Activated CD4-positive, alpha-beta T cell treated with anti-CD3 and anti-CD28 coated beads, Interleukin-2, Interleukin-4, amounts not matched to agents 100 ng/mL and 50 ng/mL, durations not matched to agents 16 hours and 8 hours (primary cell): ENCODE data around the gene PAX5.

Experiments used
- DNase-seq: peaks from one replicate; pipeline ENCODE4 v3.0.0-alpha.2; 2020; ENCODE audit warnings: low spot score

Gene PAX5

DNA sequence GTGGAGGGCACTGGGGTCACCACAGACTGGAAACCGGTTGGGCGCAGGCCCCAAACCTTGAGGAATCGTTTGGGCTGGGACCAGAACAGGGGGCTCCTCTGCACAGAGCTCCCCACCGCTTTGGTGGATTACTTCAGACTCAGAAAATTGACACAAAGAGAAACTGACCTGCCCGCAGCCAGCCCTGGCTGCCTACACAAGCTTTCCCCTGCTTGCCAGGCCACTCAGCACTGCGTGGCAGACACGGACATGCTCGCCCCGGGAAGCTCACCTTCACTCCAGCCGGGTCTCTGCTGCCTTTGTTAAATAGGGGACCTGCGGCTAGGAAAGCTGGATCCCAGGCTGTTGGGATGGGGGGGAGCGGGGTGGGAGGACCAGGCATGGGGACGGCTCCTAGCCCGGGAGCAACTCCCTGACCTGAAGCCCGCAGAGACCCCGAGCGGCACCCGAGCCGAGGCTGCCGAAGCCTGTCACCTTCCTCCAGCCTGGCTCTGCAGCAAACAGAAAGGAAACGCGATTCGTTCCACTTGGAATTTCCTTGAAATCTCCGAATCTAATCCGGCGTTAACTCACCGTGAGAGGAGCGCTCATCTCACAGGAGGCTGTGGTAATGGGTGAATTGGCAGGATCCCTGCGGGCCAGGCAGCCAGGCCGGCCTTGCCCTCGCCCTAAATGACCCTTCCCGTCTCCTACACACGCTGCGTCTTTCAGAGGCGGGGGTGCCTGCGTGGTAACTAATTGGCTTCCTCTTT lies 8.8 kb downstream of the PAX5 start:
- DNase-seq: no peak

DNA sequence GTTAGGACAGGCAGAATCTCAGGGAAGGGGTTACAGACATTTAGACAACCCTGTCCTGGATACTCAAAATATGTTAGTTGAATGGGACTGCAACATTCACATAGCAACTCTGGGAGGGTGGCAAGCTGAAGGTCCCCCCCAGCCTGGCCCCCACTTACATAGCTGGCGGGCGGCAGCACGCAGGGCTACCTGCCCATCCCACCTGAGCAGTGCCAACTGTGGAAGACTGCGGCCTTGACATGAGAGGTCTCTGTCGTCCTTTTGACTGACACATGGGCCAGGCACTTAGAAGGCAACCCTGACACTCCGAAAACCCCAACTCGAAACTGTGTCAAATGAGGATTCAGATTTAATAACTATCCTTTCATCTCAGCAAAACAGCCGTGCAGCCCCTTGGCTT lies 16.5 kb downstream of the PAX5 start:
- DNase-seq: no peak

DNA sequence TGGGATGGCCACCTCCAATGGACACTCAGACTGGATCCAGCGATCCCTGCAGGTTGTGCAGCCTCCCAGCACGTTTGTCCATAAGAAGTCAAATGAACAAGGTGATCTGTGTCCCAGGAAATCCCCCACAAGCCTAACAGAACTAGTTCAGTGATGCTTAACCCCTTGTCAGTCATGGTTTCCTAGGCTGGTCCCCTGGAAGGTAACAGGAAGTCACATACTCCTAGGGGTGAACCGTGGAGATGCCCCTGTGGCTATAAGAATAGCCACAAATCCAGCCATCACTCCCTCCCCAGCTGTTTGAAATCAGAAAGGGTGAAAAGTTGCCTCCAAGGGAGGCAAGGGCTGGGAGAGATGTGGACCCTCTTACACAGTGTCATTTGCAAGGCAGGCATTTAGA lies 22.5 kb downstream of the PAX5 start:
- no peak for DNase-seq

DNA sequence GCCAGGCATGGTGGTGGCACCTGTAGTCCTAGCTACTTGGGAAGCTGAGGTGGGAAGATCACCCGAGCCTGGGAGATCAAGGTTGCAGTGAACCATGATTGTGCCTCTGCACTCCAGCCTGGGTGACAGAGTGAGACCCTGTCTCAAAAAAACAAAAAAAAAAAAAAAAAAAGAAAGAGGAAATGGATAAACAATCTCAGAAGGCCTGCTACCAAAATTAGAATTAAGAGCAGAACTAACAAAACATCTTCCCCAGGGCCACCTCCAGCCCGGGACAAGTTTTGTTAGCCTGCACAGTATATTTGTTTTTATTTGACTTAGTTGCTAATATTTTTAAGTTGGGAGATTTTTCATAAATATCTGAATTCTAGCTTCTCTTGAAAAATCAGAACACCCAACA lies 23.1 kb downstream of the PAX5 start:
- DNase-seq: no peak

DNA sequence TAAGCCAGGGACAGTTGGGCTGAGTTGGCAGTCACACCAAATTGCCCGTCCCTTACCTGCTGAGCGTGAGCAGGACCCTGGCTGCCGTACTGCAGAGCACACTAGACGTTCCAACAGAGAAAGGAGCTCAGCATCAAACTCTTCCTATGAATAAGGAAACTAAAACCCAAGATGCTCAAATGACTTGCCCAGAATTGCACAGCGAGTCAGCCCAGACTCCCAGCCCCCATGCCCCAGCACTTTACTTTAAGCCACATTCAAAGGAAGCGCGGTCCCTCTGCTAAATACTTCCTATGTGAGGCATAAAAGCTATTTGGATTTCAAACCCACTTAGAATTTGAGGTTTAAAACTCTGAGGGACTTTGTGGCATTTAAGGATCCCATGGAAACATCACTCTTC lies 23.9 kb downstream of the PAX5 start:
- no peak for DNase-seq

DNA sequence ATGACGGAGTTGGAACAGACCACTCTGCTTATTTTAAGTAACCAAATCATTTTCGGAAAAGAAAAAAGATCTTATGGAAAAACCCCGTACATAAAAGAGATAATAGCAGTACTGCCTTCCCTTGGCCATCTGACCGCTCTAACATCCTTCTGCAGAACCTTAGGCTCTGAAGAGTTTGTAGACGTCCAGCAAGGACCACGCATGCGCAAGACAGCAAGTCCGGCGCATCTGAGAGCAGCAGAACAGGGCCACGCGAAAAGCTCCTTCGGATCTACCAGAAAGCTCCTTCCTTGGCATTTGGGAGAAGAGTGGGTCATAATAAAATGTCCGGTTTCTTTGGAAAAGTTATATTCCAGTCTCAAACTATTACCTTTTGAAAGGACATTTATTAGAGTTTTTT lies 26.8 kb downstream of the PAX5 start:
- DNase-seq: no peak

DNA sequence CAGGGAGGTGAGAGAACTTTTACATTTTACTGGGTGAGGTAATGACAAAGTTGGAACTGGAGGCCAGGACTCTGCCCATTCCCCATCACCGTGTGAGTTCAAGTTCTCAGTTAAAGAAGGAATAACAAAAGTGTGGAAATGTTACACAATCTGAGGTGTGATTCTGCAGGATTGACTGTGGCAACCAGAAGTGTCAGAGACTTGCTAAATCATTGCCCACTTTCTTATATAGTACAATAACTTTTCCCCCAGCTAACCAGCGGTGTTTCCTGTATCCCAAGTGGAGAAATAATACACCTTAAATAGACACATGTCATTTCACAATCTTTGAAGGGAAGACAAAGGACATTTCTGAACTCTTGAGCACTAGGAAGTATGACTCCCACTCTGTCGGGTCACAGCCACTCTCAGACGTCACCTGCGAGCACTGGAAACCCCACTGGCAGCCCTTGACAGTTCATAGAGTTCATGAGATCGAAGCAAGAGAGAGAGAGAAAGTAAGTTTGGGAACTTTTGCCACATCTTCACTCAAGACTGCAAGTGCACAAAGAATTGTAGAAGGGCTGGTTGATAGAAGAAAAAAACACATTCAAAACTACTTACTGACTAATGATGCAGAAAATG lies 28.4 kb downstream of the PAX5 start:
- no peak for DNase-seq

DNA sequence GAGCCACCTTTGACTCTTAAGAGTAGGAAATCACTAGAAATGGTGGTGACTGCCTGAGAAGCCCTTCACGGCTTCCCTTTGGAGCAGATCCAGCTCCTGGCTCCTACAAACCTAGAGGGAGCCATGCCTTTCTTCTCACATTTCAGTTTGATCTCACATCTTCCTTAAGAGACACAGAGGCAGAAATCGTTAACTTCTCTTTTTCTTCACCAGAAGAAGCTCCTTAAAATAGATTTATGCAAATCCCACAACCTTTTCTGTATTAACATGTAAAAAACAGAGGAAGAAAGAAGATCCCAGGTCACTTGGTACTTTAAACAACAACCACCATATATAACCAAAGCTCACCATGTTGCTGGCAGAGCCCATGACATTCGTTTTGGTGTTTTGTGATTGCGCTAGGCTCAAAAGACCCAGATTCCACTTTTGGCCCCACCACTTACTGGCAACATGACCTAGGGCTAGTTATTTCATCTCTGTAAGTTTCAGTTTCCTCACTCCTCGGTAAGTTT lies 29.6 kb downstream of the PAX5 start:
- no peak for DNase-seq

DNA sequence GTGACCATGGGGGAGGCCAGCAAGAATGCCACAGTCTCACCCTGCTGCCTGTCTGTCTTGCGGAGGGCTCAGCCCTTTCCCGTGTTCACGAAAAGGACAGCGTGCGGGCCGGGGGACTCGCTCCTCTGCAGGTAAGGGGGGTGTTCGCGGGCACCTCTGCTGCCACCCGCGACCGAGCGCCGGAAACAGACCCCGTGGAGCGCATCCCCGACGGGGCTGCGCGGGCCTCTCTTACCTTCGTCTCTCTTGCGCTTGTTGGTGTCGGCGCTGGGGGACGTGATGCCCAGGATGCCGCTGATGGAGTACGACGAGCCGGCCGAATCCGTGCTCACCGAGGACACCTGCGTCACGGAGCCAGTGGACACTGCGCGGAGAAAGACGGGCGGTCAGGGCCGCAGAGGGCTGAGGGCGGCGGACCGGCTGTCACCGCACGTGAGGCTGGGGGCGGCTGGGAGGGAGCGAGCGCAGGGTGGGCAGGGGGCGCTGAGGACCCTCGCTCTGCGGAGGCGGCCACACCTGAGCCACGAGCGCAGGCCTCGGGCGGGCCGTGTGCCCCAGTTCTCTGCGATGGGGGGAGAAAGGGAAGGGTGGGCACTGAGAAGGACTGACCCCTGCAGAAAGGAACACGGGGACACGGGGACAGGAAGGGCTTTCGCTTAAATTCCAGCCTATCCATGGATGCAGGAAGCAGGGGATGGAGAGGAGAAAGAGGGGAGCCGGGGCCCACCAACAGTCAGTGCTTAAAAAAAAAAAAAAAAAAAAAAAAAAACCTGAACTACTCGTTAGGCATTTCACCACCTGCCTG lies 31.5 kb downstream of the PAX5 start:
- no peak for DNase-seq

DNA sequence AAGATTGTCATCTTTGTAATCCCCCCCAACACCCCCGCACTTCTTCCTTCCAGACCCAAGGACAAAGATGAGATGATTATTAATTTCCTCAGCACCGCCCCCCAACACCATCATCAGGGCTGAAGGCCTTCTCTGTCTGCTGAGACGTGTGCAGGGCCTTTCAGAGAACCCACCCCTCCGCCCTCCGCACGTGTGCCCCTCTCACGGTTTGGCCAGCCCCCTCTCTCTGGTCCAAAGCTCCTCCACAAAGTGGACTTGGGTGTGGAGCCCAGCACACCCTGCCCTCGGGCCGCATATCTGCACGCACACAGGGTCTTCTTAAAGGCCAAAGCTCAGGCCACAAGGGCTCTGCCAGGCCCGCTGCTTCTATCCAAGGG lies 32.0 kb downstream of the PAX5 start:
- DNase-seq: no peak

DNA sequence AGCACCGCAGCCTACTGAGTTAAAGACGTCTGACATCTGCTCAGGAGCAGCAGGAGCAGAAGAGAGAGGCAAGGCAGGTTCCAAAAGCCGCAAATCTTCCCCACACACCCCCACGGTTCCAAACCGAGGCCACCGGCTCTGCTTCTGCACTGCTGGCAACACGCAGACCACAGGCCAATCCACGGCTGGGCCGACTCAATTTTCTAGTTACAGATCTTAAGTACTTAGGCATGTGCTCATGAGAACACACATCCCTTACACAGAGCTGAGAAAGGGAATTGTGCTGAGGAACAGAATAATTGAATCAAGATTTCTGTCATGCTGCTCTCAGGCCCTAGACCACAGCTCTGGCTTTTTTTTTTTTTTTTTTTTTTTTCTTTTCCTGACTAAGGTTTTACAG lies 32.6 kb downstream of the PAX5 start:
- no peak for DNase-seq

DNA sequence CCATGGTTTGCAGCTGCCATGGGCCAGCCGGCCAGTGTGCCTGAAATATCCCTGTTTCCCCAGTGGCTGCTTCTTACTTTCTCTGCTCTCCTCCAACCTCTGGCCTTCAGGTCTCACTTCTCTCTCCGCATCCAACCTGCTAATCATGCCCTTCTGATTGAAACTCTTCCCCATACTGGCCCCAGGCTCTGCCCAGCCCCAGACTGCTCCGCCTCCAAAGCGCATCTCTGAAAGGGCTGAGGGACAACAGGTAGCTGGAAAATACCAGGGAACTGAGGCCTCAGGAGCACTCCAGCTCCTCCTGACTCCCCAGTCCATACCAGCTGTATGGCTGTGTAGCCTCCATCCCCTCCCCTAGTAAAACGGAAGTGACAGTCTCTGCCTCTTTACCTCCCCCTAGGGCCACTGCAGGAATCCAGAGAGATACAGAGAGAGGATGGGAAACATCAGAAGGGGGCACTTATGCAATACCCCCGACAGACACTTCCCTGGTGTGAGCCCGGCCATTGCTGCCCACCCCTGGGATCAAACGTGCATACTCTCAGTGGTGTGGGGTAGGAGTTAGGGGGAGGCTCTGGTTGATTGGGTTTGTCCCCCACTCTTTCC lies 34.2 kb downstream of the PAX5 start:
- DNase-seq: no peak

DNA sequence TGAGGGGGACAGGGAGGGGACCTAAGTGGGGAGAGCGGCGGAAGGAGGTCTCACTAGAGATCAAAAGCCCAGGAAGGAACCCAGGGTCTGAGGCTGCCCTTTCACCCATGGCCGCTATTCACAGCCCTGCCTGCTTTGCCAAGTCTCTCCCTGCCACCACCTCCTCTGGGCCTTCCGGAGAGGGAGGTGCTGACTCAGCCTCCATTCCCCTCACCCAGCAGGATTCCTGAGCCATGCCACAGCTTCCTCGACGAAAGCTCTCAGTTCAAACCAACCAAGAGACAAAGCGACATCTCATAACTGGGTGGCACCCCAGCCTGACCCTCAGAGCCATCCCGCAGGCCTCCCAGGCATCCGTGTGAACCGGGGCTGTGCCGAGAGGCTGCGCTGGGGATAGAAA lies 36.7 kb downstream of the PAX5 start:
- DNase-seq: no peak

DNA sequence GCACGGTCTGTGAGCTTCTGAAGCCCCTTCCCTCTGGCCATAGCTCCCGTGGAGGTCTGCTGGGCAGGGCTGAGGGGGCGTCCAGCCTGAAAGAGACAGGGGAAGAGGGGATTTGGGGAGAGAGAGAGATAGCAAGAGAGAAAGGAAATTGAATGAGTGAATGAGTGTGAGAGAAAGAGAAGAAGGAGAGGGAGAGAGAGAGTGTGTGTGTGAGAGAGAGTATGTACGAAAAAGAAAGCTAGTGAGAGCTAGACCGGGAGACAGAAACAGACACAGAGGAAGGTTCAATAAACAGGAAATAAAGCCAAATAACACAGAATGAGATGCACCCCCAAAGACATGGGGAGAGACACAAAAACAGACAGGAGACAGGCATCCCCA lies 37.4 kb downstream of the PAX5 start:
- DNase-seq: no peak

DNA sequence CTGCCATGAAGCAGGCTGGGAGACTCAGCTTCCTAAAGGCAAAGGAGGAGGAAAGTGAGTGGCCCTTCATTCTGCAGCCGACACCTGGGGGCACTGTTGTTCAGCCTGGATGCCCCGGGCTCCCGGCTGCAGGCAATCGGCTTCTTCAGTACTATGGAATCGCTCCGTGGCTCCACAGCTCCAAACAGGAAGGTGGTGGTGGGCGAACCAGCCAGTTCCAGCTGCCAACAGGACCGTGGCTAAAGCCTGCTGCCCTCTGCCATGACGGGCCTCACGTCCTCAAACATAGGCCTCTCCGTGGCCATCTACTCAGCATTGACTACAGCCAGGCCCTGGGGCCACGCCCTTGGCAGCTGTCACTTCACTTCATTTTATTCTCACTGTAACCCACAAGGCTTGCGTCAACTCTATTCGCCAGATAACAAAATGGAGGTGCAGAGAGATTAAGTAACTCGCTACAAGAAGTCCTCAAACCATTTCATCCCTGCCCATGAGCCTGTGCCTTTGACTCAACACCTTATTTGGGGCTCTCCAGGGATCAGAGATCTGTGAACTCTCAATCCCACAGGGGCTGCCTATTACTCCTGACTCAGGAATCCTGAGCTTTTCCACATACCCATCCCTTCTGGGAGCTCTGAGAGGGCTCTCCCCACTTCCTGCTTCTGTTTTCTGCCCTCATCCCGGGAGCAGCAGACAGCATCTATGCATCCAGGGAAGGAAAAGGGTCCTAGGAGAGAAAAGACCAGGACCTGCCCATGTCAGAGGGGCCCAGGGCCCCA lies 38.0 kb downstream of the PAX5 start:
- peak; percentile 49 for DNase-seq

DNA sequence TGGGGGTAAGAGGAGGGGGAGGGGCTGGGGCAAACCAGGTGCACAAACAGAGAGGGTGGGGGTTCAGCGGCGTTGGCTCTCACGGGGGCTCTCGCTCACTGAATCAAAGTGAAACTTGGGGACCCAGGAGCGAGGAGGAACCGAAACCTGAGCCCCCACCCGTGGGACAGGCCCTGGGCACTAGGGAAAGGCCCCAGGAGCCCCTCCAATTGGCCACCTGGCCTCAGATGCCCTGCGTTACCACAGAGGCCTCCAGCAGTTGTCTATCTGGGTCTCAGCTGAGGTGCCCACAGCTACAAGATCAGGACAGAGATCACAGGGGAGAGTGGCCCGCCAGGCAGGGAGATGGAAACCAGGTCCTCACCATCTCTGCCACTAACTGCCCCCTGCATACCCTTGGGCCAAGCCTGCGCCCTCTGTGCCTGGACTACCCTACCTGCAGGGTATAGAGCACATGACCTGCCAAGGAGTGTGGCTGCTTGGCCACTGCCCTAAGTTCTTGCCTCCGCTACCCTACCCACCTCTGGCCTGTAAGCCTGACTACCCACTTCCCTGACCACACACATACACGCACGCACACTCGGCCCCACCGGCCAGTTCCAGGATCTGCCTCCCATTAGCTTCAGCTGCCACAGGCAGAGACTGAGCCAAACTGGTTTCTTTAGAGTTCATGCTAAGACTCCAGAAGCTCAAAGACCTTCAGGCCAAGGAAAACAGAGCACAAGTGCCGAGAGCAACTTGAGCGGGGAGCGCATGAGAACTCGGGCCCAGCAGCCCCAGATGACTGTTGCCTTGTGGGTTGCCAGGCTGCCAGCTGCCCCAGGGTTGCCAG lies 39.9 kb downstream of the PAX5 start:
- no peak for DNase-seq

DNA sequence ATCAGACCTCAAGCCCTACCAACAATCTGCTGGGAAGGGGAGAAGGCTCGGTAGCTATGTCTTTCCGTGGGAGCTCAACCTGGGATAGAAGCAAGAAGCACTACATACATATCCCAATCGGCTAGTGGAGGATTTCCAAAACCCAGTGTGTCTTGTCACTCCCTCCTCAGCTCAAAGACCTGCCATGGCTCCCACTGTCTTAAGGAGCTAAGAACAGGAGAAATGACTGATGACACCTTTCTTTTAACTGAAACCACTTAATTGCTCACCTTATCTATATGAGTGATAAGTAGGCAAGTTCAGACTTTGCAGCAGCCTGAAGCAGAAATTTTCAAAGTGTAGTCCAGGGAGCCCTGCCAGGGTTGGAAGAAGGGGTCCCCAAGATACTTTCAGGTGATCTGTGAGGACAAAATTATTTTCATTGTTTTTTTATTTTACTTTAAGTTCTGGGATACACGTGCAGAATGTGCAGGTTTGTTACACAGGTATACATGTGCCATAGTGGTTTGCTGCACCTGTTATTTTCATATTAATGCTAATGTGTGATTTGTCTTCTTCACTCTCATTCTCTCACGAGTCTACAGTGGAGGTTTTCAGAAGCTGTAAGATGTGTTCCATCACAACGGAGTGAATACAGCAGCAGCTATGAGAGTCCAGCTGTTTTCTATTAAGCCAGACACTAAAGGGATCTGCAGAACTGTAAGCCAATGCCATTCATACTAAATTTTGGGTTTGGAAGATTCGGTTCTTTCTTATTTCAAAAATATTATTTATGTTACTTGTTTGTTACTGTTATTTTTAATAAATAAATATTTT lies 41.4 kb downstream of the PAX5 start:
- DNase-seq: no peak

DNA sequence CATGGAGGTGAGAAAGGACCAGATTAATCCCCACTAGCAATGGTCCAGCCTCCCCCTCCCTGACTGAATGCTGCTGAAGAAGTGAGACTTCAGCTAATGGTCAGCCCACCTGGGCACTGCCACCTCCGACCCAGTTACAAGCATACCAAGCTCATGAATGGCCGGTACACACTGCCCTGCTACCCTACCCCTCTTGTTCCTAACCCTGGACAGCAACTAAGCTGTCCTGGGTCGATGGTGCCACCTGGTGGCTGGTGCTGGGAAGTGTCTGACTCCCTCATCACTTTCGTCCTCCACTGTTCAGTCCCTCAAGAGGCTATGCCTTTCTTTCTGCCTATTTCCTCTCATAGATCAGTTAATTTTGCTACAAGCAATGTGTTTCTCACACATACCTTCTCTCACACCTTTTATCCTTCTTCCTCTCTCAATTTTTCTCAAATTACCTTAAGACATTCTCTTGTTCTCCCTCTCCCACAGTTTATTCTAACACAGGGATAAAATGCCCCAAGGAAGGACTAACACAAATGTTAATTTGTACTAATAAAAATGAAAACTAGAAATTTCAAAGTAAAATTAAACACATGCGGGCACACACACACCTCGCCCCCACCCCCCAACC lies 42.4 kb downstream of the PAX5 start:
- peak; percentile 58 for DNase-seq

DNA sequence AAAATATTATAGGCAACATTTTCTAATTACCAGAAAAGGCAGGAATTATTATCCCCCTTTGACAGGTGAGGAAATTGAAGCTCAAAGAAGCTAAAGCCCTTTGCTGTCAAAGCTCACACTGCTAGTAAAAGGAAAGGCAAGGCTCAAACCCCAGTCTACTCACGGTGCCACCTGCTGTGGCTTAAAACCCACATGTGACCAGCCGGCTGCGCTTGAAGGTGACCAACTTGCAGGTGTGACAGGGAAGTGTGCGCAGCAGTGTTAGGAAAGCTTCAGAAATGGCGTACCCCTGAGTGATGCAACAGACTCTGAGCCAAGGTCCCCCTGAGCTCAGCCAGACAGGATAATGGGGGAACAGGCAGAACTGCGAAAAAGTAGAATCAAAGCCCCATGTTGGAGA lies 45.2 kb downstream of the PAX5 start:
- DNase-seq: no peak

DNA sequence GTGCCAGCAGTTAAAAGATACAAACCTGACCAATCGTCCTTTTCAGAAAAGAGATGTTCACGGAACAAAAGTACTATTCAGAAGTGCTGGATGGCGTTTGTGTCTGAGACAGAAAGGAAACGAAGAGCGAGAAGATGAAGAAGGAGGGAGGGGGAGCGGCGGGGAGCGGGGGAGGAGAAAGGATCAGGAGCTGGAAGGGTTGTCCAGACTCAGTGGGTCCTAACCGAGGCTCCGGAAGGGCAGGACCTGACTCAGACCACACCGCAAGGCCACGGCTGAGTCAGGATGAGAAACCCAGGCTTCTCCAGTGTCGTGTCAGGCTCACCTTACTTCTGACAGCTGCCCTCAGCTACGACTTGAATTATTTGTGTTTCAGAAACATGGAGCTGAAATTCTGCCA lies 46.2 kb downstream of the PAX5 start:
- peak; percentile 11 for DNase-seq
